Immature natural killer cell (primary cell): Measurements from ENCODE around the gene ATAD5. TPM values are rescaled to one million over a fixed set of nuclear protein-coding genes. Genes with fewer than 3 reads are reported as not detected.
A peak's percentile ranks its signal among the peaks of the same experiment; 100 is the strongest.
"Not testable (repeated sequence)": the region's sequence is repeated elsewhere in the genome, so short reads cannot be mapped to it uniquely, and the experiment has no call there.

Experiments used
- DNase-seq, 3 donors: peaks; one replicate each; pipeline ENCODE4 v3.0.0; 2022; ENCODE audit warnings: mixed read lengths in 1 of 3
- H3K27ac Mint-ChIP-seq, 6 donors: one replicate each; pipeline ENCODE4 v1.8.0; 2020; ENCODE audit warnings: mixed read lengths in 6 of 6, mild to moderate bottlenecking in 5 of 6, inconsistent platforms in 4 of 6, moderate library complexity in 3 of 6
- H3K27me3 Mint-ChIP-seq, 3 donors: one replicate each; pipeline ENCODE4 v1.8.0; 2020 to 2021; ENCODE audit warnings: low read depth in 3 of 3, mild to moderate bottlenecking in 3 of 3, mixed read lengths in 3 of 3, moderate library complexity in 3 of 3, inconsistent platforms in 1 of 3
- H3K36me3 Mint-ChIP-seq, 3 donors: one replicate each; pipeline ENCODE4 v1.8.0; 2020; ENCODE audit warnings: mixed read lengths in 3 of 3, inconsistent platforms in 2 of 3, mild to moderate bottlenecking in 2 of 3
- H3K4me1 Mint-ChIP-seq, 2 donors: one replicate each; pipeline ENCODE4 v1.8.0; 2020; ENCODE audit warnings: inconsistent platforms in 2 of 2, mild to moderate bottlenecking in 2 of 2, mixed read lengths in 2 of 2, moderate library complexity in 1 of 2
- H3K4me3 Mint-ChIP-seq, 5 donors: one replicate each; pipeline ENCODE4 v1.8.0; 2020; ENCODE audit warnings: mild to moderate bottlenecking in 5 of 5, mixed read lengths in 5 of 5, inconsistent platforms in 3 of 5, moderate library complexity in 3 of 5
- H3K9me3 Mint-ChIP-seq, 6 donors: one replicate each; pipeline ENCODE4 v1.8.0; 2020; ENCODE audit warnings: mild to moderate bottlenecking in 6 of 6, mixed read lengths in 6 of 6, inconsistent platforms in 4 of 6, moderate library complexity in 3 of 6
- polyA plus RNA-seq, 3 donors: library from polyadenylated mRNA; unstranded; fragments of 300-500 nt; fragmentation: Illumina TruSeq; gene quantifications; one replicate each; pipeline ENCODE4 v1.2.3, GENCODE V29; 2021

The ATAD5 gene
- polyA plus RNA-seq, 3 donors from 2014 or later = 1.7 to 2.5 (median 1.8) TPM

DNA sequence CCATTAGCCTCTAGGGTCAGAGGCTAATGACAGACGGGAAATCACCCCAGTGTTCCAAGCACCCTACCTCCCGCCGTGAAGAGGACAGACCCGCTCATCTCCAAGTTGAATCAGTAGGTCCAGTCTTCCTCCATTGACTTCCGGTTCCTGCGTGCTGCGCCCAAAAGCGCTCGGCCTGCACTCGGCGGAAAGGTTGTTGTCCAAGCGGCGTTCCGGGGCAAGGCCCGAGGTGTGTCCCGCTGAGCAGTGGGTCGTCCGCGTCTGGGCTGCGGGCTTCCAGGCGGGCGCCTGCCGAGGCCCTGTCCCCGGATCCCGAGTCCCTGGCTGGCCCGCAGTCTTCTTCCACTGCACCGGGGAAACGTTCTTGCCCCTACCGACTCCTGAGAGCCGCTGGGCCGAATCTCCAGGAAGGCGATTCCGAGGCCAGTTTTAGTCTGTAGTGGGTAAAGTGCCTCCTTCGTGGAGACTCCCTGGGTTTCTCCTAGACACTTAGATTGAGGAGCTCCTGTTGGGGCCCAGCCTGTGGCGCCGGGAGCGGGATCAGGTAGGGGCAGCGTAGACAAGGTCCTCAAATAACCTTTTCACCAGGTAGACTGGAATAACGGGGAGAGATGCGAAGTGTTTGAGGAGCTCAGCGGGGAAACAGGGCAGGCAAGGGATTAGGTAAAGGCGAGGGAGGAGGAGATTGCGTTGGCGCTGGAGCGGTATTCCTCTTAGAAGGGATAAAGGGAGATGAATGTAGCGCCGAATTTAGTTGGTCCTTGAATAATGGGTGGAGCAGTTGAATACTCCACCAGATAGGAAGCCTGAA lies 74.5 kb downstream of the ATAD5 start, which contains the start of gene TEFM:
Gene TEFM, minus strand, starts transcription at position 138 of the 811 bp plus-strand sequence. Its CDS starts 40 bp downstream, at position 98.
- Mint-ChIP-seq H3K27ac (peak within 1 kb of the TSS; percentile 88 to 98 (median 95)), H3K4me1 (peaks cover 40 to 49% of the 10 kb centered on the region in 2 donors), H3K27me3 (peaks cover 0 to 4% (median 2%) of the 10 kb centered on the region in 3 donors), H3K9me3 (no peaks in the 10 kb centered on the region), H3K4me3 (peak within 1 kb of the TSS; percentile 91 to 100 (median 94)), H3K36me3 (peaks cover 4 to 8% (median 7%) of the 10 kb centered on the region in 3 donors)
- peak; percentile 86 to 89 (median 89) for DNase-seq

- peaks cover 0 to 2% (median 2%) of the 10 kb centered on the region in 3 donors for H3K27me3 Mint-ChIP-seq
- no peaks in the 10 kb centered on the region for H3K9me3 Mint-ChIP-seq
- H3K4me3 Mint-ChIP-seq = peak overlapping the region in 2 of 5 donors; percentile 44 to 63
- H3K36me3 Mint-ChIP-seq = peaks cover 0 to 3% (median 3%) of the 10 kb centered on the region in 3 donors
- peak overlapping the region in 1 of 6 donors; percentile 25 for H3K27ac Mint-ChIP-seq
- no peak for DNase-seq
- H3K4me1 Mint-ChIP-seq = peaks cover 26 to 30% of the 10 kb centered on the region in 2 donors
Observed at GRCh38 chr17:30908717-30909420, 77.1 kb downstream of the ATAD5 start.

GRCh38 chr17:30910151-30910550 lies 78.4 kb downstream of the ATAD5 start:
- H3K27me3 Mint-ChIP-seq, H3K9me3 Mint-ChIP-seq, DNase-seq, H3K36me3 Mint-ChIP-seq, H3K27ac Mint-ChIP-seq, H3K4me3 Mint-ChIP-seq: not testable (repeated sequence)
- H3K4me1 Mint-ChIP-seq = peaks cover 22 to 24% of the 10 kb centered on the region in 2 donors

DNA sequence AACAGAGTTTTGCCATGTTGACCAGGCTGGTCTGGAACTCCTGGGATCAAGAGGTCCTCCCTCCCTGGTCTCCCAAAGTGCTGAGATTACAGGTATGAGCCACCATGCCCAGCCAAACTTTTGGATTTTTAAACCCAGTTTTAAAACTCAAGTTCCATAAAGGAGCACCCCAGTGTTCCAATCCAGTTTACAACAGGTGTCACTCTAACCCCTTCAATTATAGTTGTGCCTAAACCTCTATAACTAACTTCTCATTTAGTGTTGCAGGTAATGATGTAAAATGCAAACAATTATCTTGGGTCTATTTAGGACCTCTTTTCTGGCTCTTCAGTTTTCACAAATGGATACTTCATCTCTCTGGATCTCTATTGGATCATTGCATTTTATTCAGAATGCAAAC lies 82.2 kb downstream of the ATAD5 start:
- DNase-seq = no peak
- Mint-ChIP-seq H3K9me3 (no peaks in the 10 kb centered on the region), H3K4me1 (no peaks in the 10 kb centered on the region), H3K27ac (no peak overlapping the region), H3K4me3 (no peak overlapping the region), H3K27me3 (peaks cover 0 to 3% (median 0%) of the 10 kb centered on the region in 3 donors), H3K36me3 (peaks cover 0 to 3% (median 0%) of the 10 kb centered on the region in 3 donors)

DNA sequence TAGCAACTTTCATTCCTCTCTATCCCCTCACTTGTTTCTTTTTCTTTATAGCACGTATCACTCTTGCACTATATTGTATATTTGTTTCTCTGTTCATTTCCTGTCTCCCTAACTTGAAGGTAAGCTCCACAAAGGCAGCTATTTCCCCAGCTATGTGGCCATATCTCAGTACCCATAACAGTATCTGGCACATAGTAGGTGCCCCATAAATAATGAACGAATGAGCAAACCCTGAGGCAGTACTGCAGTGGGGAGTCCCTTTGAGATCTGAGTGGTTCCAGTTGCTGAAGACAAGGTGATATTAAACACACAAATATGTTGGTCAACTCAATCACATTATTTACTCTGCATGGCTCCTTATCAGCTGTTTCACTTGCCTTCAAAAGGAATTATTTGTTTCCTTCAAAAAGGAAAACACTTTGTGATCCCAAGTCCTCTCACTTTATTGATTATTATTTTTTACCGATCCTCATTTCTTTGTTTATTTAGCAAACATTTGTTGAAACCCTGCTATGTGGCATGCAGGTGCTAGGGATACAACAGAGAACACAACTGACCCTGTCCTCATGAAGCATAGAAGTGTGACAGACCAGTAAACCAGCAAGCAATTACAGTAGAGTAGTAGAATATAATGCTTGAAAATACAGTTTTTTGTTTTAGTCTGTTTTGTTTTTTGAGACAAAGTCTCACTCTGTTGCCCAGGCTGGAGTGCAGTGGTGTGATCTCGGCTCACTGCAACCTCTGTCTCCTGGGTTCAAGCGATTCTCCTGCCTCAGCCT lies 84.3 kb downstream of the ATAD5 start:
- Mint-ChIP-seq H3K9me3 (no peaks in the 10 kb centered on the region), H3K4me1 (peaks cover 1% of the 10 kb centered on the region in 2 donors), H3K36me3 (no peaks in the 10 kb centered on the region), H3K27me3 (peaks cover 0 to 5% (median under 1%) of the 10 kb centered on the region in 3 donors), H3K27ac (no peak overlapping the region), H3K4me3 (no peak overlapping the region)
- DNase-seq = no peak

GRCh38 chr17:30917050-30917449 lies 85.3 kb downstream of the ATAD5 start:
- Mint-ChIP-seq H3K36me3 (no peaks in the 10 kb centered on the region), H3K27me3 (peaks cover 3 to 11% (median 7%) of the 10 kb centered on the region in 3 donors), H3K4me1 (peaks cover 6 to 7% of the 10 kb centered on the region in 2 donors), H3K9me3 (no peaks in the 10 kb centered on the region), H3K4me3 (no peak overlapping the region), H3K27ac (no peak overlapping the region)
- no peak for DNase-seq

- Mint-ChIP-seq H3K4me1 (peaks cover 8 to 13% of the 10 kb centered on the region in 2 donors), H3K27me3 (peaks cover 5 to 21% (median 15%) of the 10 kb centered on the region in 3 donors), H3K4me3 (no peak overlapping the region), H3K9me3 (no peaks in the 10 kb centered on the region), H3K36me3 (no peaks in the 10 kb centered on the region), H3K27ac (no peak overlapping the region)
- no peak for DNase-seq
Observed at GRCh38 chr17:30920282-30920681, 88.5 kb downstream of the ATAD5 start.

DNA sequence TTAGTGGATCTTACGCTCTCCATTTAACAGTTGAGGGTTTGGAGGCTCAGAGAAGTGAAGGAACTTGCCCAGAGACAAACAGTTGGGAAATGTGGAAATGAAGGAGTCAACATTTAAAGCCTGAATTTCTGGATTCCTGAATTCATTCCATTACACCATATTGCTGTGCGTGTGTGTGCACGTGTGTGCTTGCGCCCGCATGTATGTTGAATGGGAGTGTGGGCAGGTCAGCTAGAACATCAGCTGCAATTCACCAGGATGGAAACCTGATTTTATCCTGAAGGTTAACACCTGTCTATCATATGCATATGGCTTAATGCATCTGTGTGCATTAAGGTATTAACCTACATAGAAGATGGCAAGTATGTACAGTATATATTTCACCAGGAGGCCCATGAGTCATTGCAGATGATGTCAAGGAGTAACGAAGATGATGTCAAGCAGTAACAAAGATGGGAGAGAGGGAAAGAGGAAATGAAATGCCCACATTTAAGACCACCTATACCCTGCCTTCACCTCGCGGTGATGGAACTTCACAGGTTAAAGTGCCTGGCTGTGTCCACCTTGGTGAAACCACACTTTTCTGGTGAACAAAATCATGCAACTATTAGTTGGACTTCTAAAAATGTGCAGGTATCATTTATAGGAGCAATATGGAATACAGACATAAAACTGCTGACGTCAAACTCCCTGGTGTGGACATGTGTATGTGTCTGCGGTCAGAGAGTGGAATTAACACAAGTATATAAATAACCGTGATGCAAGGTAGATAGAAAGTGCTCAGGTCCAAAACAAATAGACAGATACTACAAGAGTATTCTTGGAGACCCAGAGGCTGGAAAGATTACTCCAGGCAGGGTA lies 89.1 kb downstream of the ATAD5 start:
- H3K4me3 Mint-ChIP-seq = peak overlapping the region in 4 of 5 donors; percentile 35 to 54 (median 45)
- no peak for DNase-seq
- H3K9me3 Mint-ChIP-seq = no peaks in the 10 kb centered on the region
- peaks cover 8 to 13% of the 10 kb centered on the region in 2 donors for H3K4me1 Mint-ChIP-seq
- peaks cover 5 to 22% (median 19%) of the 10 kb centered on the region in 3 donors for H3K27me3 Mint-ChIP-seq
- no peak overlapping the region for H3K27ac Mint-ChIP-seq
- no peaks in the 10 kb centered on the region for H3K36me3 Mint-ChIP-seq

DNA sequence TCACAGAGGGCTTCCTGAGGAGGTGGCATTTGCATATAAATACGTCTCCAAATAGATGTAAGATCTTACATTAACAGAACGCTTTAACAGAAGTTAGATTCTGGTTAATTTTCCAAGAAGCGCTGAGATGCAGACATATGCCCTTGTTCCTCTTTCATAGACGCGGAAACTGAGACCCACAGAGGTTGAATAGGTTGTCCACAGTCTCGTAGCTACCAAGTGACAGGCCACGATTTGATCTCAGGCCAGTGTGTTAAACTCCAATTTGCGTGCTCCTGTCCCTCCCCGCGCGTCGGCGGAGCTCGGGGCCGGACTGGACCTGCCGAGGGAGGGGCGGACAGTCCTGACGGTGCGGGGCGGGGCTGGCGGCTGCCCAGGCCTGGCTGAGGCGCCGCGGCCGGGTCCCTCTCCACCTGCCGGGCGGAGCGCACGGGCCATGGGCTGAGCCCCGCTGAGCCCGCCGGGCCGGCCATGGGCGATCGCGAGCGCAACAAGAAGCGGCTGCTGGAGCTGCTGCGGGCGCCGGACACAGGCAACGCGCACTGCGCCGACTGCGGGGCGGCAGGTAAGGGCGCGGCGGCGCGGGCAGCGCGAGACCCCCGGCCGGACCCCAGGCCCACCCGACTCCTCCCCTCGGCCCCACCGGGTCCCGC lies 89.9 kb downstream of the ATAD5 start, which contains the start of gene ADAP2:
Gene ADAP2, plus strand, starts transcription at position 402 of the 653 bp plus-strand sequence. Its CDS starts 70 bp downstream, at position 472.
- Mint-ChIP-seq H3K27ac (no peak within 1 kb of the TSS), H3K27me3 (peaks cover 5 to 22% (median 20%) of the 10 kb centered on the region in 3 donors), H3K9me3 (no peaks in the 10 kb centered on the region), H3K4me1 (peaks cover 8 to 13% of the 10 kb centered on the region in 2 donors), H3K36me3 (no peaks in the 10 kb centered on the region), H3K4me3 (peak within 1 kb of the TSS; percentile 44 to 76 (median 55))
- no peak for DNase-seq

- Mint-ChIP-seq H3K9me3 (no peaks in the 10 kb centered on the region), H3K27ac (no peak overlapping the region), H3K27me3 (peaks cover 5 to 26% (median 23%) of the 10 kb centered on the region in 3 donors), H3K4me3 (peak overlapping the region in 4 of 5 donors; percentile 30 to 76 (median 62)), H3K36me3 (no peaks in the 10 kb centered on the region), H3K4me1 (peaks cover 8 to 13% of the 10 kb centered on the region in 2 donors)
- DNase-seq = no peak
Observed at GRCh38 chr17:30922235-30923030, 90.7 kb downstream of the ATAD5 start.

GRCh38 chr17:30924341-30924740 lies 92.6 kb downstream of the ATAD5 start:
- no peak for DNase-seq
- peak overlapping the region in 1 of 5 donors; percentile 17 for H3K4me3 Mint-ChIP-seq
- no peaks in the 10 kb centered on the region for H3K36me3 Mint-ChIP-seq
- no peaks in the 10 kb centered on the region for H3K9me3 Mint-ChIP-seq
- H3K27me3 Mint-ChIP-seq = peaks cover 5 to 26% (median 23%) of the 10 kb centered on the region in 3 donors
- no peak overlapping the region for H3K27ac Mint-ChIP-seq
- H3K4me1 Mint-ChIP-seq = peaks cover 8 to 13% of the 10 kb centered on the region in 2 donors
